GM19238 (cell line): ENCODE measurements around the gene RHOA.
"Not testable (repeated sequence)": the region's sequence is repeated elsewhere in the genome, so short reads cannot be mapped to it uniquely, and the experiment has no call there.

Experiments
- DNase-seq: peaks from one replicate; pipeline ENCODE4 v3.0.0; 2011; ENCODE audit warnings: low spot score; ENCODE audit not compliant: insufficient read length

RHOA gene

GRCh38 chr3:49411535-49411967 lies 225 bp downstream of the RHOA start:
- no peak for DNase-seq

GRCh38 chr3:49410846-49411534 lies 786 bp downstream of the RHOA start:
- DNase-seq: no peak

GRCh38 chr3:49410066-49410845 lies 1.5 kb downstream of the RHOA start:
- no peak for DNase-seq

GRCh38 chr3:49406571-49407565 lies 4.9 kb downstream of the RHOA start:
- no peak for DNase-seq

- not testable (repeated sequence) for DNase-seq
Measured at GRCh38 chr3:49405570-49405969, 6.2 kb downstream of the RHOA start.

- no peak for DNase-seq
Measured at GRCh38 chr3:49403891-49404290, 7.9 kb downstream of the RHOA start.

- DNase-seq: no peak
Measured at GRCh38 chr3:49401766-49402165, 10.0 kb downstream of the RHOA start.

- DNase-seq: no peak
Measured at GRCh38 chr3:49399461-49399860, 12.3 kb downstream of the RHOA start.

GRCh38 chr3:49397470-49397869 lies 14.3 kb downstream of the RHOA start:
- DNase-seq: no peak

- DNase-seq: not testable (repeated sequence)
Measured at GRCh38 chr3:49391310-49391709, 20.5 kb downstream of the RHOA start.

GRCh38 chr3:49389297-49389696 lies 22.5 kb downstream of the RHOA start:
- no peak for DNase-seq

- no peak for DNase-seq
Measured at GRCh38 chr3:49388289-49388820, 23.4 kb downstream of the RHOA start.

- DNase-seq: no peak
Measured at GRCh38 chr3:49387721-49388120, 24.1 kb downstream of the RHOA start.

GRCh38 chr3:49386056-49386756 lies 25.6 kb downstream of the RHOA start:
- no peak for DNase-seq

GRCh38 chr3:49385617-49386016 lies 26.2 kb downstream of the RHOA start:
- DNase-seq: no peak

GRCh38 chr3:49383387-49383786 lies 28.4 kb downstream of the RHOA start:
- DNase-seq: no peak

- DNase-seq: no peak
Measured at GRCh38 chr3:49378249-49378895, 33.4 kb downstream of the RHOA start.

- no peak for DNase-seq
Measured at GRCh38 chr3:49377483-49377882, 34.3 kb downstream of the RHOA start.

GRCh38 chr3:49371946-49372345 lies 39.8 kb downstream of the RHOA start:
- DNase-seq: no peak

- DNase-seq: no peak
Measured at GRCh38 chr3:49370585-49371290, 41.0 kb downstream of the RHOA start.
